Keratinocyte (primary cell): ENCODE measurements around the gene GPC1.

ENCODE experiments used
- EZH2 ChIP-seq: IDR thresholded peaks from one replicate; pipeline ENCODE4 v1.6.1; 2012; ENCODE audit warnings: inconsistent platforms, mild to moderate bottlenecking, low read length, moderate library complexity
- TF ChIP-seq, protein P1 (sequence below), 3 experiments: IDR thresholded peaks in 1 of 3; conservative IDR thresholded peaks in 1 of 3; optimal IDR thresholded peaks in 1 of 3; 2 replicates in 2 of 3; 3 replicates in 1 of 3; pipeline versions ENCODE3 to v1.5.1; 2011; ENCODE audit warnings: low read length in 3 of 3, mild to moderate bottlenecking in 3 of 3, moderate library complexity in 2 of 3, control low read depth in 1 of 3, inconsistent platforms in 1 of 3; ENCODE audit not compliant: insufficient read depth in 2 of 3; ENCODE audit errors: extremely low read depth in 1 of 3

DNA sequence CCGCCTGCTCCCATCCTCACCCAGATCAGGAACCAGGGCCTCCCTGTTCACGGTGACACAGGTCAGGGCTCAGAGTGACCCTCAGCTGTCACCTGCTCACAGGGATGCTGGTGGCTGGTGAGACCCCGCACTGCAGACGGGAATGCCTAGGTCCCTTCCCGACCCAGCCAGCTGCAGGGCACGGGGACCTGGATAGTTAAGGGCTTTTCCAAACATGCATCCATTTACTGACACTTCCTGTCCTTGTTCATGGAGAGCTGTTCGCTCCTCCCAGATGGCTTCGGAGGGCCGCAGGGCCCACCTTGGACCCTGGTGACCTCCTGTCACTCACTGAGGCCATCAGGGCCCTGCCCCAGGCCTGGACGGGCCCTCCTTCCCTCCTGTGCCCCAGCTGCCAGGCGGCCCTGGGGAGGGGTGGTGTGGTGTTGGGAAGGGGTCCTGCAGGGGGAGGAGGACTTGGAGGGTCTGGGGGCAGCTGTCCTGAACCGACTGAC is 31.7 kb downstream of the GPC1 start:
- TF ChIP-seq EZH2: no peak
- TF ChIP-seq, protein P1, sequence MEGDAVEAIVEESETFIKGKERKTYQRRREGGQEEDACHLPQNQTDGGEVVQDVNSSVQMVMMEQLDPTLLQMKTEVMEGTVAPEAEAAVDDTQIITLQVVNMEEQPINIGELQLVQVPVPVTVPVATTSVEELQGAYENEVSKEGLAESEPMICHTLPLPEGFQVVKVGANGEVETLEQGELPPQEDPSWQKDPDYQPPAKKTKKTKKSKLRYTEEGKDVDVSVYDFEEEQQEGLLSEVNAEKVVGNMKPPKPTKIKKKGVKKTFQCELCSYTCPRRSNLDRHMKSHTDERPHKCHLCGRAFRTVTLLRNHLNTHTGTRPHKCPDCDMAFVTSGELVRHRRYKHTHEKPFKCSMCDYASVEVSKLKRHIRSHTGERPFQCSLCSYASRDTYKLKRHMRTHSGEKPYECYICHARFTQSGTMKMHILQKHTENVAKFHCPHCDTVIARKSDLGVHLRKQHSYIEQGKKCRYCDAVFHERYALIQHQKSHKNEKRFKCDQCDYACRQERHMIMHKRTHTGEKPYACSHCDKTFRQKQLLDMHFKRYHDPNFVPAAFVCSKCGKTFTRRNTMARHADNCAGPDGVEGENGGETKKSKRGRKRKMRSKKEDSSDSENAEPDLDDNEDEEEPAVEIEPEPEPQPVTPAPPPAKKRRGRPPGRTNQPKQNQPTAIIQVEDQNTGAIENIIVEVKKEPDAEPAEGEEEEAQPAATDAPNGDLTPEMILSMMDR (optimal IDR thresholded peaks at IDR 0.05 in 1 of 3, IDR thresholded peaks at IDR 0.05 in 1 of 3, conservative IDR thresholded peaks at IDR 0.05 in 1 of 3; ENCODE audit: extremely low read depth in 1 of 3, insufficient read depth in 2 of 3, low read length in 3 of 3): no peak
